ENCODE measurements around the gene MKRN2OS. TPM values are rescaled to one million over a fixed set of nuclear protein-coding genes. Genes with fewer than 3 reads are reported as not detected.

The MKRN2OS gene
- total and polyA plus RNA-seq, 10 of the 15 experiments (the other 5 are each of a cell fraction or from before 2014, with no cell fraction given): 0.20 to 1.0 (median 0.40) TPM; not detected in 4

- in situ Hi-C loops (cut with MboI): no loop called here
Measured at GRCh38 chr3:12521010-12521409, 24.3 kb downstream of the MKRN2OS start.

More at GRCh38 chr3:12521010-12521409, 24.3 kb downstream of the MKRN2OS start:
- DNase-seq (ENCODE audit: low read depth, low spot score) (no peak), ATAC-seq (no peak), FAIRE-seq (no peak)
- H3K9ac ChIP-seq (ENCODE audit: control insufficient read depth, insufficient read depth, low read length): no peak overlapping the region
- H3K4me1 ChIP-seq (ENCODE audit: control insufficient read depth, insufficient read depth, low read length): no peaks in the 10 kb centered on the region
- peaks cover 0 to 2% of the 10 kb centered on the region in 2 experiments; a peak in 2 of 4 replicates for H3K36me3 ChIP-seq (ENCODE audit: control insufficient read depth in 2 of 2, insufficient read depth in 2 of 2, low read length in 1 of 2)
- no peak overlapping the region for H3K27ac ChIP-seq (ENCODE audit: control insufficient read depth, insufficient read depth)
- RAD21 ChIA-PET (ENCODE audit: unreplicated experiment): no interaction called here
- H2AFZ ChIP-seq (ENCODE audit: control insufficient read depth, low read depth, low read length): no peak overlapping the region
- no TSS peak for BruUV-seq (replicated peaks)
- H3K79me2 ChIP-seq (ENCODE audit: control insufficient read depth, insufficient read depth, low read length): no peaks in the 10 kb centered on the region
- no peak for TF ChIP-seq ZBTB11 (CRISPR knock-in tag; IDR thresholded peaks at IDR 0.05)
- no peak for TF ChIP-seq NRF1 (conservative IDR thresholded peaks at IDR 0.05; ENCODE audit: low read depth, low read length)
- TF ChIP-seq ZBTB40 (IDR thresholded peaks at IDR 0.05; ENCODE audit: borderline replicate concordance): no peak
- TF ChIP-seq SMARCA5 (IDR thresholded peaks at IDR 0.05): no peak
- TF ChIP-seq ETV6 (conservative IDR thresholded peaks at IDR 0.05 in 1 of 2, IDR thresholded peaks at IDR 0.05 in 1 of 2; ENCODE audit: borderline replicate concordance in 1 of 2, low read depth in 1 of 2): no peak
- no peak for TF ChIP-seq ZNF207 (IDR thresholded peaks at IDR 0.05; ENCODE audit: borderline replicate concordance)
- SMC1A ChIA-PET (ENCODE audit: uncharacterized antibody, unreplicated experiment): no interaction called here
- H3K27me3 ChIP-seq (replicated peaks in 1 of 2; ENCODE audit: control insufficient read depth in 2 of 2, insufficient read depth in 2 of 2, low read length in 1 of 2): no peaks in the 10 kb centered on the region
- intact Hi-C loops (cut with micrococcal nuclease; ENCODE audit: unreplicated experiment): no loop called here
- no peak overlapping the region for H3K4me2 ChIP-seq (ENCODE audit: control insufficient read depth, insufficient read depth)
- WGBS (ENCODE audit: insufficient coverage, insufficient replicate concordance, low lambda C conversion rate, missing lambda C conversion rate): 96% methylated on average over 2 of the region's 2 CpGs
- H3K9me3 ChIP-seq (replicated peaks; ENCODE audit: control insufficient read depth, insufficient read depth, low read length): no peaks in the 10 kb centered on the region
- POLR2A ChIA-PET: no interaction called here
- no peak overlapping the region for H3K4me3 ChIP-seq
- H4K20me1 ChIP-seq (ENCODE audit: control insufficient read depth, insufficient read depth): no peaks in the 10 kb centered on the region
- CTCF ChIA-PET: interaction anchor here (1.0 kb wide), 1 partner anchor 58 kb away, joined by 3 read pairs; no protein-coding TSS in a partner anchor
